Kidney (tissue), 14 donors: ENCODE data around the gene RANBP3. TPM values are rescaled to one million over a fixed set of nuclear protein-coding genes. Genes with fewer than 3 reads are reported as not detected.
A peak's percentile ranks its signal among the peaks of the same experiment; 100 is the strongest.

Experiments
- DNase-seq, 5 donors: peaks; one replicate each; pipeline ENCODE4 v3.0.0-alpha.2; 2013 to 2020
- FAIRE-seq: peaks from 2 replicates; lab custom pipeline; 2012; peaks lifted over from hg19 to GRCh38; lab: Jason Lieb, UNC
- H3K27ac ChIP-seq, 2 donors: one replicate each; pipeline ENCODE4 v1.7.0; 2013; ENCODE audit warnings: low read depth in 2 of 2, low read length in 2 of 2, inconsistent platforms in 1 of 2
- H3K27me3 ChIP-seq: one replicate; pipeline ENCODE4 v1.7.1; 2013; ENCODE audit warnings: low read length, inconsistent platforms; ENCODE audit not compliant: control insufficient read depth, insufficient read depth
- H3K36me3 ChIP-seq, 3 donors: one replicate each; pipeline versions ENCODE4 v1.7.0 to v1.7.1; 2013; ENCODE audit warnings: low read length in 3 of 3, control low read depth in 1 of 3, inconsistent platforms in 1 of 3; ENCODE audit not compliant: insufficient read depth in 3 of 3, control insufficient read depth in 2 of 3
- H3K4me1 ChIP-seq, 3 donors: one replicate each; pipeline versions ENCODE4 v1.7.0 to v1.7.1; 2013; ENCODE audit warnings: low read length in 3 of 3, inconsistent platforms in 1 of 3, low read depth in 1 of 3; ENCODE audit not compliant: control insufficient read depth in 2 of 3, insufficient read depth in 2 of 3
- H3K4me3 ChIP-seq, 3 donors: one replicate each; pipeline versions ENCODE4 v1.7.0 to v1.8.1; 2013; ENCODE audit warnings: low read length in 3 of 3, control low read depth in 1 of 3, inconsistent platforms in 1 of 3
- H3K9ac ChIP-seq, 3 donors: one replicate each; pipeline versions ENCODE4 v1.7.0 to v1.7.1; 2013; ENCODE audit warnings: low read length in 3 of 3, control low read depth in 1 of 3, inconsistent platforms in 1 of 3
- H3K9me3 ChIP-seq, 3 donors: one replicate each; pipeline versions ENCODE4 v1.7.0 to v1.7.1; 2013; ENCODE audit warnings: low read length in 3 of 3, control low read depth in 1 of 3, inconsistent platforms in 1 of 3; ENCODE audit not compliant: control insufficient read depth in 2 of 3, insufficient read depth in 1 of 3
- intact Hi-C: fragments of 100-400 bp; cut with DNase I; formaldehyde crosslinking; loops from one replicate; pipeline ENCODE4 v1.11.1; 2022
- polyA plus RNA-seq: library from polyadenylated mRNA; stranded (reverse); fragments of 350-450 nt; fragmentation: Illumina TruSeq; extraction: RNeasy Lipid Tissue Mini Kit (QIAGEN cat#74804); gene quantifications from one replicate; pipeline ENCODE4 v1.2.3, GENCODE V29; 2014; ENCODE audit warnings: low read depth, low replicate concordance; ENCODE audit not compliant: insufficient read depth
- total RNA-seq: library from RNA; stranded (reverse); fragmentation: NEBNext Ultra II Directional; extraction: Animal tissue kit (Norgen Biotek cat#: 25700); gene quantifications from one replicate; pipeline ENCODE4 v1.2.1, GENCODE V29; 2021
- TF ChIP-seq, protein P1 (sequence below): IDR thresholded peaks from 3 replicates; pipeline ENCODE4 v1.5.1; 2012; ENCODE audit warnings: mild to moderate bottlenecking, moderate library complexity, borderline replicate concordance; ENCODE audit not compliant: insufficient read depth; ENCODE audit errors: extremely low read depth
- donor health status: control.
- donor health status: control.
- donor health status: control.
- donor health status: control.
- donor health status: control.
- donor health status: DM: yes; HTN: yes; CAD: no.
- donor health status: Normal renal cell carcinoma (clear cell type).

The RANBP3 gene
- total and polyA plus RNA-seq, 2 donors from 2014 or later, result 33.7 to 69.7 TPM

DNA sequence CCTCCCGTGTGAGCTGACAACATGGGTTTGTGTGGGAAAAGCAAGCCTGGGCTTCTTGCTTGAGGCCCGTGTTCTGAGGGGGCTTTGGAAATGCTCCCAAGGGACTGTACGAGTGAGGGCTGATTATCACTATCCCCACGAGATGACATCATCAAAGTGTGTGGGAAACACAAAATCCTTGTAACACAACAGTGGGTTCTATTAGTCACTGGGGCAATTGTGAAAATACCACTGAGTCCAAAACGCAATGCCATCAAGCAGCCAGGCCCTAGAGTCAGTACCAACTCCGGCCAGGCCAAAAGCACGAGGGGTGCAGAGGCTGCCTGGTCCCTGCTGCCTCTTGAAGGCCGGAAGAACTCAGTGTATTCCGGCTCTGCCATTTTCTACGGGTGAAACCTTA lies 34.3 kb downstream of the RANBP3 start:
- Histone ChIP-seq H3K36me3 (peaks cover 0 to 13% (median 10%) of the 10 kb centered on the region in 3 donors), H3K4me1 (peaks cover 0 to 5% (median 3%) of the 10 kb centered on the region in 3 donors), H3K9ac (no peak overlapping the region), H3K9me3 (no peaks in the 10 kb centered on the region), H3K27me3 (no peaks in the 10 kb centered on the region), H3K4me3 (no peak overlapping the region), H3K27ac (no peak overlapping the region)
- TF ChIP-seq, protein P1, sequence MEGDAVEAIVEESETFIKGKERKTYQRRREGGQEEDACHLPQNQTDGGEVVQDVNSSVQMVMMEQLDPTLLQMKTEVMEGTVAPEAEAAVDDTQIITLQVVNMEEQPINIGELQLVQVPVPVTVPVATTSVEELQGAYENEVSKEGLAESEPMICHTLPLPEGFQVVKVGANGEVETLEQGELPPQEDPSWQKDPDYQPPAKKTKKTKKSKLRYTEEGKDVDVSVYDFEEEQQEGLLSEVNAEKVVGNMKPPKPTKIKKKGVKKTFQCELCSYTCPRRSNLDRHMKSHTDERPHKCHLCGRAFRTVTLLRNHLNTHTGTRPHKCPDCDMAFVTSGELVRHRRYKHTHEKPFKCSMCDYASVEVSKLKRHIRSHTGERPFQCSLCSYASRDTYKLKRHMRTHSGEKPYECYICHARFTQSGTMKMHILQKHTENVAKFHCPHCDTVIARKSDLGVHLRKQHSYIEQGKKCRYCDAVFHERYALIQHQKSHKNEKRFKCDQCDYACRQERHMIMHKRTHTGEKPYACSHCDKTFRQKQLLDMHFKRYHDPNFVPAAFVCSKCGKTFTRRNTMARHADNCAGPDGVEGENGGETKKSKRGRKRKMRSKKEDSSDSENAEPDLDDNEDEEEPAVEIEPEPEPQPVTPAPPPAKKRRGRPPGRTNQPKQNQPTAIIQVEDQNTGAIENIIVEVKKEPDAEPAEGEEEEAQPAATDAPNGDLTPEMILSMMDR, result no peak
- intact Hi-C loops, result no loop called here
- DNase-seq (no peak), FAIRE-seq (no peak)

DNA sequence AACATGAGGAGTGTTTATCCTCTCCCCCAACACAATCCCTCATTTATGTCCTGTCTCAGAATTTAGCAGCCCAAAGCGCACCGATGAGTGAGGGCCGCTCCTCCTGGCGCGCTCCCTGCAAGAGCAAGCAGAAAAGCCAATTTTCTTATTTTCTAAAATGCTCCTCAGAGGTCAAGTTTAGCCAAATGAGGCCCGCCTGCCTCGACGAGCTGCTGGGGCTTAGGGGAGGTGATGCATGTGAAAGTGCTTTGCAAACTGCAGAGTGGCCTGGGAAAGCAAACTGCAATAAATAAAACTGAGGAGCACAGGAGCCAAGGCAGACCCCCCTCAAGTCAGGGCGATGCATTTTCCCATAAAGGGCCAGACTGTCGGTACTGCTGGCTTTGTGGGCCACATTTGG lies 34.9 kb downstream of the RANBP3 start:
- no peaks in the 10 kb centered on the region for H3K27me3 ChIP-seq
- TF ChIP-seq, protein P1, result no peak
- H3K4me3 ChIP-seq, result no peak overlapping the region
- no peak overlapping the region for H3K9ac ChIP-seq
- FAIRE-seq (no peak), DNase-seq (peak in 1 of 5 donors; percentile 48)
- no peaks in the 10 kb centered on the region for H3K9me3 ChIP-seq
- H3K27ac ChIP-seq, result no peak overlapping the region
- H3K36me3 ChIP-seq, result peaks cover 0 to 13% (median 10%) of the 10 kb centered on the region in 3 donors
- intact Hi-C loops, result no loop called here
- peaks cover 0 to 5% (median 3%) of the 10 kb centered on the region in 3 donors for H3K4me1 ChIP-seq

- no peaks in the 10 kb centered on the region for H3K27me3 ChIP-seq
- no peaks in the 10 kb centered on the region for H3K9me3 ChIP-seq
- DNase-seq (no peak), FAIRE-seq (no peak)
- H3K9ac ChIP-seq, result no peak overlapping the region
- no peak overlapping the region for H3K4me3 ChIP-seq
- intact Hi-C loops, result no loop called here
- TF ChIP-seq, protein P1, result no peak
- H3K27ac ChIP-seq, result no peak overlapping the region
- H3K4me1 ChIP-seq, result peaks cover 0 to 5% (median 0%) of the 10 kb centered on the region in 3 donors
- peaks cover 0 to 13% (median 10%) of the 10 kb centered on the region in 3 donors for H3K36me3 ChIP-seq
Measured at GRCh38 chr19:5941673-5942072, 36.3 kb downstream of the RANBP3 start.
